ENCODE measurements around the gene ACOT8.

DNA sequence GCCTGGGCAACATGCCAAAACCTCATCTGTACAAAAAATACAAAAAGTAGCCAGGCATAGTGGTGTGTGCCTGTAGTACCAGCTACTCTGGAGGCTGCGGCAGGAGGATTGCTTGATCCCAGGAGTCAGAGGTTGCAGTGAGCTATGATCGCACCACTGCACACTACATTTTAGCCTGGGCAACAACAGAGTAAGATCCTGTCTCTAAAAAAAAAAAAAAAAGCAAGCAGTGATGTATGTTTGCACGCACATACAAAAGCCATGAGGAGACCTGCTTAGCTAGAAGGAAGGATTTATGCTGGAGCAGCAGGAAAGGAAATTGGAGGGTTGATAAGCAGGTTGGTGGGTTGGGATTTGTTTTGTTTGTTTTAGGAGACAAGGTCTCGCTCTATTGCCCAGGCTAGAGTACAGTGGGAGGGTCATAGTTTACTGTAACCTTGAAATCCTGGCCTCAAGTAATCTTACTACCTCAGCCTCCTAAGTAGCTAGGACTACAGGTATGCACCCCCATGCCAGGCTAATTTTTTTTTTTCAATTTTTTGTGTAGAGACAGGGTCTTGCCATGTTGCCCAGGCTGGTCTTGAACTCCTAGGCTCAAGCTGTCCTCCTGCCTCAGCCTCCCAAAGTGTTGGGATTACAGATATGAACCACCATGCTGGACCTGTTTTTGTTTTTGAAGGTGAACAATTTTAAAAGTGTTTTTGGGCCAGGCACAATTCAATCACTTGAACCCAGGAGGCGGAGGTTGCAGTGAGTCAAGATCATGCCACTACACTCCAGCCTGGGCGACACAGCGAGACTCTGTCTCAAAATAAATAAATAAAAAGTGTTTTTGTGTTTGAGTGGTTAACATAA is 4.3 kb upstream of the ACOT8 start:
- TF ChIP-seq, protein P1, sequence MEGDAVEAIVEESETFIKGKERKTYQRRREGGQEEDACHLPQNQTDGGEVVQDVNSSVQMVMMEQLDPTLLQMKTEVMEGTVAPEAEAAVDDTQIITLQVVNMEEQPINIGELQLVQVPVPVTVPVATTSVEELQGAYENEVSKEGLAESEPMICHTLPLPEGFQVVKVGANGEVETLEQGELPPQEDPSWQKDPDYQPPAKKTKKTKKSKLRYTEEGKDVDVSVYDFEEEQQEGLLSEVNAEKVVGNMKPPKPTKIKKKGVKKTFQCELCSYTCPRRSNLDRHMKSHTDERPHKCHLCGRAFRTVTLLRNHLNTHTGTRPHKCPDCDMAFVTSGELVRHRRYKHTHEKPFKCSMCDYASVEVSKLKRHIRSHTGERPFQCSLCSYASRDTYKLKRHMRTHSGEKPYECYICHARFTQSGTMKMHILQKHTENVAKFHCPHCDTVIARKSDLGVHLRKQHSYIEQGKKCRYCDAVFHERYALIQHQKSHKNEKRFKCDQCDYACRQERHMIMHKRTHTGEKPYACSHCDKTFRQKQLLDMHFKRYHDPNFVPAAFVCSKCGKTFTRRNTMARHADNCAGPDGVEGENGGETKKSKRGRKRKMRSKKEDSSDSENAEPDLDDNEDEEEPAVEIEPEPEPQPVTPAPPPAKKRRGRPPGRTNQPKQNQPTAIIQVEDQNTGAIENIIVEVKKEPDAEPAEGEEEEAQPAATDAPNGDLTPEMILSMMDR (IDR thresholded peaks at IDR 0.05; ENCODE audit: control extremely low read depth in 1 of 3, insufficient read depth in 1 of 3, low read depth in 1 of 3, low read length in 3 of 3), result no peak
- TF ChIP-seq, protein P2, sequence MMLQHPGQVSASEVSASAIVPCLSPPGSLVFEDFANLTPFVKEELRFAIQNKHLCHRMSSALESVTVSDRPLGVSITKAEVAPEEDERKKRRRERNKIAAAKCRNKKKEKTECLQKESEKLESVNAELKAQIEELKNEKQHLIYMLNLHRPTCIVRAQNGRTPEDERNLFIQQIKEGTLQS (IDR thresholded peaks at IDR 0.05; ENCODE audit: insufficient read depth, low read depth, low read length), result no peak
- TF ChIP-seq CHD2 (IDR thresholded peaks at IDR 0.05; ENCODE audit: low read length) (no peak), POLR2A (IDR thresholded peaks at IDR 0.05; ENCODE audit: control extremely low read depth in 1 of 2, low read depth in 2 of 2, low read length in 2 of 2) (no peak), EZH2 (IDR thresholded peaks at IDR 0.05; ENCODE audit: low read depth, low read length, severe bottlenecking) (no peak), CEBPB (IDR thresholded peaks at IDR 0.05; ENCODE audit: low read depth, low read length) (no peak), SIN3A (conservative IDR thresholded peaks at IDR 0.05 in 1 of 2, IDR thresholded peaks at IDR 0.05 in 1 of 2; ENCODE audit: low read depth in 1 of 2, low read length in 2 of 2) (no peak), ZNF274 (IDR thresholded peaks at IDR 0.05; ENCODE audit: borderline replicate concordance, extremely low read depth, low read length) (no peak), CREB1 (IDR thresholded peaks at IDR 0.05) (no peak), SP1 (IDR thresholded peaks at IDR 0.05; ENCODE audit: low read depth, low read length) (no peak), RAD21 (IDR thresholded peaks at IDR 0.05 in 1 of 2, conservative IDR thresholded peaks at IDR 0.05 in 1 of 2; ENCODE audit: low read depth in 2 of 2, low read length in 2 of 2) (no peak), GTF2F1 (IDR thresholded peaks at IDR 0.05; ENCODE audit: borderline replicate concordance, low read depth, low read length) (no peak)
- TF ChIP-seq, protein P3, sequence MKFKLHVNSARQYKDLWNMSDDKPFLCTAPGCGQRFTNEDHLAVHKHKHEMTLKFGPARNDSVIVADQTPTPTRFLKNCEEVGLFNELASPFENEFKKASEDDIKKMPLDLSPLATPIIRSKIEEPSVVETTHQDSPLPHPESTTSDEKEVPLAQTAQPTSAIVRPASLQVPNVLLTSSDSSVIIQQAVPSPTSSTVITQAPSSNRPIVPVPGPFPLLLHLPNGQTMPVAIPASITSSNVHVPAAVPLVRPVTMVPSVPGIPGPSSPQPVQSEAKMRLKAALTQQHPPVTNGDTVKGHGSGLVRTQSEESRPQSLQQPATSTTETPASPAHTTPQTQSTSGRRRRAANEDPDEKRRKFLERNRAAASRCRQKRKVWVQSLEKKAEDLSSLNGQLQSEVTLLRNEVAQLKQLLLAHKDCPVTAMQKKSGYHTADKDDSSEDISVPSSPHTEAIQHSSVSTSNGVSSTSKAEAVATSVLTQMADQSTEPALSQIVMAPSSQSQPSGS (IDR thresholded peaks at IDR 0.05; ENCODE audit: low read length), result no peak

Measured in H1 (cell line).